Pancreas (tissue), 10 donors: ENCODE measurements around the gene INTS1. TPM values are rescaled to one million over a fixed set of nuclear protein-coding genes. Genes with fewer than 3 reads are reported as not detected.

Experiments
- ATAC-seq, 4 donors: fragments of 200-7000 bp; cut with Tn5 transposase; one replicate each; pipeline versions ENCODE4 v1.8.0 to v1.9.1; 2020; ENCODE audit warnings: mild to moderate bottlenecking in 4 of 4, moderate library complexity in 4 of 4
- DNase-seq, 6 donors: peaks; one replicate each; pipeline ENCODE4 v3.0.0-alpha.2; 2020
- FAIRE-seq: peaks from 2 replicates; lab custom pipeline; 2012; peaks lifted over from hg19 to GRCh38; lab: Jason Lieb, UNC
- H3K27ac ChIP-seq, 4 donors: fragments of 200-600 bp; sonication (generic); 1 replicate in 3 of 4; 2 replicates in 1 of 4; pipeline versions ENCODE4 v1.5.0 to v1.8.0; 2020
- H3K27me3 ChIP-seq, 4 donors: fragments of 200-600 bp; one replicate each; pipeline ENCODE4 v1.8.0; 2021
- H3K36me3 ChIP-seq, 3 donors: fragments of 200-600 bp; sonication (generic) in 1 of 3; one replicate each; pipeline versions ENCODE4 v1.5.0 to v1.8.0; 2020 to 2021
- H3K4me1 ChIP-seq, 3 donors: fragments of 200-600 bp; one replicate each; pipeline ENCODE4 v1.8.0; 2021
- H3K4me3 ChIP-seq, 4 donors: fragments of 200-600 bp; sonication (generic) in 2 of 4; one replicate each; pipeline versions ENCODE4 v1.5.0 to v1.8.0; 2020 to 2021
- H3K9me3 ChIP-seq, 4 donors: fragments of 200-600 bp; one replicate each; pipeline ENCODE4 v1.8.0; 2021
- CTCF ChIP-seq, 4 donors: fragments of 200-600 bp; sonication (generic) in 3 of 4; IDR thresholded peaks; one replicate each; pipeline versions ENCODE4 v1.5.0 to v1.8.0; 2021; ENCODE audit warnings: antibody characterized with exemption in 4 of 4
- WGBS, 2 donors: extraction: QIAGEN DNeasy Blood & Tissue Kit; methylation state at CpG; one replicate each; pipeline ENCODE4 v1.1.7; 2013; 5-methylcytosine and 5-hydroxymethylcytosine counted together
- intact Hi-C, 3 donors: fragments of 100-400 bp; cut with DNase I; formaldehyde crosslinking; loops; one replicate each; pipeline versions ENCODE4 v1.11.1 to v1.14.2; 2022
- polyA plus RNA-seq, 2 donors: library from polyadenylated mRNA; stranded (reverse); fragments of 200-250 nt; gene quantifications; one replicate each; pipeline ENCODE4 v1.2.3, GENCODE V29; 2013
- total RNA-seq, 6 donors: library from RNA; stranded (reverse); fragmentation: NEBNext Ultra II Directional in 4 of 6; extraction: Animal tissue kit (Norgen Biotek cat#: 25700) in 4 of 6; gene quantifications; one replicate each; pipeline versions ENCODE4 v1.2.1 to v1.2.4, GENCODE V29; 2021 to 2023
- donor health status: healthy with polysubstance abuse.
- donor health status: DM: no; HTN: no; CAD: no; lungs with moderate emphysema.
- donor health status: DM: no; HTN: no; CAD: no.
- donor health status: control.
- donor health status: control.
- donor health status: Bipolar disorder and iron deficiency.
- donor health status: DM: yes; HTN: yes; CAD: no.
- donor health status: DM: no; HTN: no; CAD: no.
- donor health status: DM: no; HTN: no; CAD: no.
- donor health status: DM: yes; HTN: yes; CAD: no.

The INTS1 gene
- total and polyA plus RNA-seq, 8 donors: 45.0 to 166 (median 62.2) TPM

GRCh38 chr7:1454542-1454941 lies 49.6 kb downstream of the INTS1 start:
- Histone ChIP-seq H3K27me3 (no peaks in the 10 kb centered on the region), H3K4me3 (peak overlapping the region in 3 of 4 donors; percentile 2 to 36 (median 20)), H3K36me3 (no peaks in the 10 kb centered on the region), H3K9me3 (no peaks in the 10 kb centered on the region), H3K4me1 (peaks cover 5 to 23% (median 21%) of the 10 kb centered on the region in 3 donors), H3K27ac (peak overlapping the region; percentile 78 to 92 (median 86))
- ATAC-seq (no peak), DNase-seq (peak in 4 of 6 donors; percentile 34 to 61 (median 41)), FAIRE-seq (no peak)
- 50 to 55% methylated on average over 14 of the region's 14 CpGs for whole genome bisulfite sequencing, 2 donors
- intact Hi-C loops: no loop called here
- no peak for TF ChIP-seq CTCF (IDR thresholded peaks at IDR 0.05)

GRCh38 chr7:1452205-1452604 lies 52.0 kb downstream of the INTS1 start:
- FAIRE-seq: no peak
- 84 to 85% methylated on average over 19 of the region's 19 CpGs for WGBS, 2 donors
- no peak for ATAC-seq
- no peak for TF ChIP-seq CTCF (IDR thresholded peaks at IDR 0.05)
- intact Hi-C loops: no loop called here
- no peak overlapping the region for H3K4me3 ChIP-seq
- no peaks in the 10 kb centered on the region for H3K9me3 ChIP-seq
- H3K27ac ChIP-seq: no peak overlapping the region
- H3K36me3 ChIP-seq: no peaks in the 10 kb centered on the region
- DNase-seq: no peak
- no peaks in the 10 kb centered on the region for H3K27me3 ChIP-seq
- H3K4me1 ChIP-seq: peaks cover 2 to 12% (median 5%) of the 10 kb centered on the region in 3 donors

- FAIRE-seq (no peak), ATAC-seq (no peak), DNase-seq (no peak)
- no peak for TF ChIP-seq CTCF (IDR thresholded peaks at IDR 0.05)
- Histone ChIP-seq H3K9me3 (no peaks in the 10 kb centered on the region), H3K36me3 (no peaks in the 10 kb centered on the region), H3K4me1 (peaks cover 0 to 12% (median 5%) of the 10 kb centered on the region in 3 donors), H3K27me3 (no peaks in the 10 kb centered on the region), H3K4me3 (no peak overlapping the region), H3K27ac (no peak overlapping the region)
- 89% methylated on average over 11 of the region's 11 CpGs for WGBS, 2 donors
- intact Hi-C loops: no loop called here
Measured at GRCh38 chr7:1450987-1451386, 53.2 kb downstream of the INTS1 start.

GRCh38 chr7:1450431-1450830 lies 53.8 kb downstream of the INTS1 start:
- Histone ChIP-seq H3K27me3 (no peaks in the 10 kb centered on the region), H3K9me3 (no peaks in the 10 kb centered on the region), H3K4me1 (peaks cover 0 to 7% (median 5%) of the 10 kb centered on the region in 3 donors), H3K27ac (no peak overlapping the region), H3K36me3 (no peaks in the 10 kb centered on the region), H3K4me3 (no peak overlapping the region)
- no peak for DNase-seq
- intact Hi-C loops: no loop called here
- 88 to 91% methylated on average over 18 of the region's 18 CpGs for WGBS, 2 donors
- no peak for ATAC-seq
- FAIRE-seq: no peak
- TF ChIP-seq CTCF (IDR thresholded peaks at IDR 0.05): no peak

- ATAC-seq: no peak
- Histone ChIP-seq H3K27me3 (no peaks in the 10 kb centered on the region), H3K36me3 (no peaks in the 10 kb centered on the region), H3K4me1 (peaks cover 0 to 7% (median 5%) of the 10 kb centered on the region in 3 donors), H3K27ac (no peak overlapping the region), H3K4me3 (no peak overlapping the region), H3K9me3 (no peaks in the 10 kb centered on the region)
- FAIRE-seq: no peak
- no peak for DNase-seq
- no peak for TF ChIP-seq CTCF (IDR thresholded peaks at IDR 0.05)
- WGBS, 2 donors: 84 to 85% methylated on average over 11 of the region's 11 CpGs
- intact Hi-C loops: loop anchor here in 1 of 3 donors (10.0 kb wide), 1 partner anchor 55 kb away; the partner anchor contains the start of gene INTS1
Measured at GRCh38 chr7:1449951-1450350, 54.2 kb downstream of the INTS1 start.
